Limb (tissue), 2 donors: ENCODE data around the gene FHL2.

Source experiments
- DNase-seq, 2 donors: peaks; one replicate each; pipeline ENCODE4 v3.0.0-alpha.2; 2016; ENCODE audit errors: extremely low spot score in 2 of 2

FHL2 gene

GRCh38 chr2:105422801-105423200 is 23.9 kb upstream of the FHL2 start:
- no peak for DNase-seq

- DNase-seq, result no peak
These were observed 22.2 kb upstream of the FHL2 start for GRCh38 chr2:105421053-105421452.

DNA sequence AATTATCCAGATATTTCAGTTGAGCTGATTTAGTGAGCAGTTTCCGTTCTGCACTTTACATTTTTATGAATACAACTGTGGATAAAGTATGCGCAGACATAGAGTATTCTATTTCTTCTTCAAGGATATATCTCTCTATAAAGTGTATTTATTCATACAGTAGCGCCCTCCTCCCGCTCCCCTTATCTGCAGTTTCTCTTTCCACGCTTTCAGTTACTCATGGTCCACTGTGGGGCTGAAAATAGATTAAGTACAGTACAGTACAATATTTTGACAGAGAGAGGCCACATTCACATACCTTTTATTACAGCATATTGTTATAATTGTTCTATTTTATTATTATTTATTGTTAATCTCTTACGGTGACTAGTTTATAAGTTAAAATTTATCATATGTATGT is 19.7 kb upstream of the FHL2 start:
- DNase-seq, result no peak

- no peak for DNase-seq
These were observed 19.1 kb upstream of the FHL2 start for GRCh38 chr2:105417857-105418436.

GRCh38 chr2:105416156-105416555 is 17.3 kb upstream of the FHL2 start:
- DNase-seq, result no peak

DNA sequence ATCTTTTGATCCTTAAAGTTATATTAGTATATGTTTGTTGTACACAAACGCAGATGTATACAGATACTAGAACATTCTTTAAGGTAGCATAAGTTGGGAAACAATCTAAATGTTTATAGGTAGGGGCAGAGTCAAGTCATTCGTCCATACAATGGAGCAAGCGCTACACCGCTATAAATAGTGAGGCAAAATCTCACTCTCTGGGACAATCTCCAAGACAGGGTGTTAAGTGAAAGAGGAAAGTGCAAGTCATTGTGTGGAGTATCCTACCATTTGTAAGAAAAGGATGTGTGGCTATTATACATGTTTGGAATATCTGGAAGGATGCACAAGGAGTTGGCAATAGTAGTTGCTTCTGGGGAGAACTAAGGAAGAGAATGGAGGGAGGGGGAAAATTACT is 16.2 kb upstream of the FHL2 start:
- DNase-seq, result no peak

- no peak for DNase-seq
These were observed 14.4 kb upstream of the FHL2 start for GRCh38 chr2:105413206-105413605.

GRCh38 chr2:105412584-105412983 is 13.7 kb upstream of the FHL2 start:
- DNase-seq, result no peak

GRCh38 chr2:105411720-105412407 is 13.0 kb upstream of the FHL2 start:
- DNase-seq, result no peak

DNA sequence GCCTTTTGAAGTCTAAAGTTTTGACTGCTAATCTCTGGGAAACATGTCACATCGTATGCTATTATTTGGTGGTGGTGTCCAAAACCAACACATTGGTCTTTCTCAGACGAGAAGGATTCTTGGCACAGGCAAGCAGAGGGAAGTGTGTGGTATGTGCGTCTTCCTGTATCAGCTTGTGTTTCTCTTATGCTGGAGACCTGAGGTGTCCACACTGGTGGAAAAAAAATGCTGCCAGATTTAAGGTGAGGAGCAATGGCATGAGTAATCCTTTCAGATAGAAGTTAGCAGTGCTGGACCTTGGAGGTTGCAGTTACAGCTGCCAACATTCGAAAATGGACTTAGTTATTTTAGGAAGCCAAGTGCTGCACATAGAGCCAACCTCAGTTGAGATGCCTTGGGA is 11.7 kb upstream of the FHL2 start:
- DNase-seq, result no peak

- DNase-seq, result peak; percentile 49 to 73
These were observed 10.9 kb upstream of the FHL2 start for GRCh38 chr2:105409717-105410116.

- DNase-seq, result no peak
These were observed 9.3 kb upstream of the FHL2 start for GRCh38 chr2:105407946-105408743.

- DNase-seq, result no peak
These were observed 7.4 kb upstream of the FHL2 start for GRCh38 chr2:105406221-105406620.

DNA sequence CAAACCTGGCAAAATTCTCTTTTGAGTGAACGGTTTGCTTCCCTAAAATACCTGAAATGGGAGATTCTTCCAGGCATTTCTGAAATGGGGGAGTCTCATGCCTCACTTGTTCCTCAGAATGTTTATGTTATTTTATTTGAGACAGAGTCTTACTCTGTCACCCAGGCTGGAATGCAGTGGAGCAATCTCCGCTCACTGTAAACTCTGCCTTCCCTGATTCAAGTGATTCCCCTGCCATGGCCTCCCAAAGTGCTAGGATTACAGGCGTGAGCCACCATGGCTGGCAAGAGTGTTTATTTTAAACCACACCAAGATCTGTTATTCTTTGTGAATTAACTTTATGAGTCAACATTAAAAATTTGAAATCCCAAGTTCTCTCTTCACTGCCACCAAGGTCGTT is 6.4 kb upstream of the FHL2 start:
- no peak for DNase-seq

- DNase-seq, result no peak
These were observed 5.9 kb upstream of the FHL2 start for GRCh38 chr2:105404736-105405135.

DNA sequence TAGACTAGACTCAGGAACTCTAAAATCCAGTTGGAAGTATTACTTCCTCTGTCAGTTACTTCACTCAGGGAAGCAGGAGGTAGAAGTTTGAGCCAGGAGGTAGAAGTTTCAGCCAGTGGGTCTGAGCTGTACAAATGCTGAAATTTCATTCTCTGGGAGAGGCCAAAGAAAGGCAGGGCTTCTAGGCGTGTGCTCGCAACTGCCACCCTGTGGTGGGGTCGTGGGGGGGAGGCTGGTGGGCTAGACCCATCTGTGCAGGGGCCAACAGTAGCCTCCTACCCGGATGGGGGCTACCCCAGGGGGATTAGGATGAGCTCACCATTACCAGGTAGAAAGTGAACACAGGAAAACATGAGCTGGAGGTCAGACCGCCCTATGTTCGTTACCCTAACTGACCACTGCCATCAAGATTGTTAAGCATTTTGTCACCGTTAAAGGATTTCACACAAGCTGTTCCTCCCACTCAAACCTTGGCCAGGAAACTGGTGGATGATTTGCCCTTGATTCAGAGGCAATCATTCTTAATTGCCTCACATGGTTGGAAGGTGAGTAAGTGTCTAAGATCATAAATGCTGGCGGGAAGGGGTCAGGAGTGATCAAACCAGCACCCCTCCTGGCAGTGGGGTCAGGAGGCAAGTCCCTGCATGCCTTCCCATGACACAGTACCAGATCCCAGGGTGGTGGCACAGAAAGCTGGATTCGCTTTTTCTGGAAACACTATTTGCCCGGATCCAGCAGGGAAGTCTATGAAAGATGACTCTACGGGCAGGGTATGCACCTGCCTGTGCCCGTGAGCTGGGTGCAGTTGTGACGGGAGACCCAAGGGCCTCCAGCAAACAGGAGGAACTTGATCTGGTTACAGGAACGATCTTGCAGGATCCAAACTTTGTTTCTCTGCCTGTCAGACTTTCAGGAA is 5.2 kb upstream of the FHL2 start:
- DNase-seq, result no peak

- DNase-seq, result no peak
These were observed 4.5 kb upstream of the FHL2 start for GRCh38 chr2:105403241-105403782.

DNA sequence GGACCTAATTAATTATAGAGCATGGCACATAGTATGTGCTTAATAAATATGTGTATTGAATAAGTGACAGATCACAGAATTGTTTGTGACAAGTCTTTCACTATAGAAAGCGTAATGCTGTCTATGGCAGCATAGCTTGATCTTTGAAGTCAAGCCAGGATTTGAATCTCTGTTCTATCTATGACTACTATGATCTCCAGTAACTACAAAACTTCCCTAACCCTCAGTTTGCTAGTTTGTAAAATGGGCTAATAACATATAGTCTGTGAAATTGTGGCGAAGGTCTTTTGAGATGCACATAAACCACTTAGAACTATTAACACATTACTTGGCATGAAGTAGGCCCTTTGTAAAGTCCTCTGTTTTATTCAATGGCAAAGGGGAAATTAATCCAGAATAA is 4.0 kb upstream of the FHL2 start:
- DNase-seq, result no peak

- no peak for DNase-seq
These were observed 3.0 kb upstream of the FHL2 start for GRCh38 chr2:105401867-105402266.

- no peak for DNase-seq
These were observed 1.3 kb upstream of the FHL2 start for GRCh38 chr2:105400138-105400540.

GRCh38 chr2:105399207-105399861 is 483 bp upstream of the FHL2 start:
- no peak for DNase-seq
